Tibial nerve (tissue), 4 donors: Measurements from ENCODE around the gene HES3. TPM values are rescaled to one million over a fixed set of nuclear protein-coding genes. Genes with fewer than 3 reads are reported as not detected.

Experiments
- DNase-seq, 2 donors: peaks; one replicate each; pipeline ENCODE4 v3.0.0-alpha.2; 2019; ENCODE audit warnings: low spot score in 2 of 2
- H3K27ac ChIP-seq, 4 donors: fragments of 200-600 bp; sonication (generic) in 3 of 4; one replicate each; pipeline ENCODE4 v1.5.1; 2017 to 2019; ENCODE audit warnings: mild to moderate bottlenecking in 1 of 4
- H3K27me3 ChIP-seq, 2 donors: fragments of 200-600 bp; sonication (generic) in 1 of 2; one replicate each; pipeline versions ENCODE4 v1.5.1 to v1.6.0; 2017 to 2019
- H3K36me3 ChIP-seq, 3 donors: fragments of 200-600 bp; sonication (generic); one replicate each; pipeline ENCODE4 v1.5.1; 2018 to 2019
- H3K4me1 ChIP-seq, 4 donors: fragments of 200-600 bp; sonication (generic) in 3 of 4; one replicate each; pipeline ENCODE4 v1.5.1; 2017 to 2019
- H3K4me3 ChIP-seq, 4 donors: fragments of 200-600 bp; sonication (generic) in 3 of 4; one replicate each; pipeline ENCODE4 v1.5.1; 2017 to 2019; ENCODE audit warnings: mild to moderate bottlenecking in 1 of 4, moderate library complexity in 1 of 4
- H3K9me3 ChIP-seq, 4 donors: fragments of 200-600 bp; sonication (generic) in 3 of 4; one replicate each; pipeline ENCODE4 v1.5.1; 2017 to 2019
- CTCF ChIP-seq, 5 experiments: fragments of 200-600 bp in 3 of 5; fragments of 450-650 bp in 2 of 5; sonication (generic) in 3 of 5; IDR thresholded peaks; one replicate each; pipeline ENCODE4 v1.5.1; 2016 to 2019; ENCODE audit warnings: antibody characterized with exemption in 5 of 5, mild to moderate bottlenecking in 3 of 5, moderate library complexity in 2 of 5
- EP300 ChIP-seq, 2 donors: sonication (generic); formaldehyde crosslinking; IDR thresholded peaks; one replicate each; pipeline ENCODE4 v1.6.1; 2017; ENCODE audit warnings: antibody characterized with exemption in 2 of 2, mild to moderate bottlenecking in 1 of 2
- POLR2A ChIP-seq, 2 donors: fragments of 450-650 bp; IDR thresholded peaks; one replicate each; pipeline ENCODE4 v1.6.1; 2017; ENCODE audit warnings: antibody characterized with exemption in 2 of 2, mild to moderate bottlenecking in 2 of 2, moderate library complexity in 2 of 2
- WGBS, 2 donors: methylation state at CpG; one replicate each; pipeline ENCODE4 v1.1.5; 2018; 5-methylcytosine and 5-hydroxymethylcytosine counted together
- total RNA-seq, 4 donors: library from RNA; depleted of rRNA; stranded (reverse); fragments of >200 nt; gene quantifications; one replicate each; pipeline ENCODE4 v1.1.0, GENCODE V29; 2016

The HES3 gene
- total RNA-seq, 4 donors from 2014 or later, result not detected

GRCh38 chr1:6285336-6285735 lies 41.4 kb downstream of the HES3 start:
- no peaks in the 10 kb centered on the region for H3K27me3 ChIP-seq
- DNase-seq, result no peak
- no peak overlapping the region for H3K4me3 ChIP-seq
- TF ChIP-seq POLR2A (IDR thresholded peaks at IDR 0.05) (no peak), CTCF (IDR thresholded peaks at IDR 0.05) (no peak), EP300 (IDR thresholded peaks at IDR 0.05) (no peak)
- H3K36me3 ChIP-seq, result no peaks in the 10 kb centered on the region
- 85 to 96% methylated on average over 8 to 10 of the region's 11 CpGs for WGBS, 2 donors
- no peaks in the 10 kb centered on the region for H3K9me3 ChIP-seq
- H3K27ac ChIP-seq, result no peak overlapping the region
- H3K4me1 ChIP-seq, result peaks cover 0 to 17% (median 0%) of the 10 kb centered on the region in 4 donors

GRCh38 chr1:6286266-6286665 lies 42.3 kb downstream of the HES3 start:
- 92 to 98% methylated on average over 8 of the region's 8 CpGs for WGBS, 2 donors
- TF ChIP-seq POLR2A (IDR thresholded peaks at IDR 0.05) (no peak), EP300 (IDR thresholded peaks at IDR 0.05) (no peak), CTCF (IDR thresholded peaks at IDR 0.05) (no peak)
- no peak overlapping the region for H3K4me3 ChIP-seq
- no peak for DNase-seq
- no peaks in the 10 kb centered on the region for H3K36me3 ChIP-seq
- peaks cover 0 to 22% (median 0%) of the 10 kb centered on the region in 4 donors for H3K4me1 ChIP-seq
- no peak overlapping the region for H3K27ac ChIP-seq
- no peaks in the 10 kb centered on the region for H3K9me3 ChIP-seq
- no peaks in the 10 kb centered on the region for H3K27me3 ChIP-seq

- H3K27ac ChIP-seq, result no peak overlapping the region
- no peak overlapping the region for H3K4me3 ChIP-seq
Observed at GRCh38 chr1:6287029-6287428, 43.0 kb downstream of the HES3 start.

GRCh38 chr1:6287431-6287886 lies 43.5 kb downstream of the HES3 start:
- TF ChIP-seq CTCF (IDR thresholded peaks at IDR 0.05) (no peak), POLR2A (IDR thresholded peaks at IDR 0.05) (no peak), EP300 (IDR thresholded peaks at IDR 0.05) (no peak)
- Histone ChIP-seq H3K27ac (no peak overlapping the region), H3K36me3 (no peaks in the 10 kb centered on the region), H3K4me1 (peaks cover 0 to 32% (median 2%) of the 10 kb centered on the region in 4 donors), H3K9me3 (no peaks in the 10 kb centered on the region), H3K27me3 (no peaks in the 10 kb centered on the region), H3K4me3 (no peak overlapping the region)
- no peak for DNase-seq
- 62 to 70% methylated on average over 10 of the region's 10 CpGs for WGBS, 2 donors

More at GRCh38 chr1:6287029-6287428, 43.0 kb downstream of the HES3 start:
- no peaks in the 10 kb centered on the region for H3K9me3 ChIP-seq
- 91 to 92% methylated on average over 12 to 13 of the region's 13 CpGs for WGBS, 2 donors
- no peaks in the 10 kb centered on the region for H3K27me3 ChIP-seq
- no peak for TF ChIP-seq POLR2A (IDR thresholded peaks at IDR 0.05)
- TF ChIP-seq CTCF (IDR thresholded peaks at IDR 0.05), result no peak
- TF ChIP-seq EP300 (IDR thresholded peaks at IDR 0.05), result no peak
- peaks cover 0 to 29% (median under 1%) of the 10 kb centered on the region in 4 donors for H3K4me1 ChIP-seq
- DNase-seq, result no peak
- no peaks in the 10 kb centered on the region for H3K36me3 ChIP-seq

GRCh38 chr1:6288026-6288425 lies 44.0 kb downstream of the HES3 start:
- H3K9me3 ChIP-seq, result no peaks in the 10 kb centered on the region
- DNase-seq, result no peak
- H3K27ac ChIP-seq, result peak overlapping the region in 1 of 4 donors; percentile 30
- WGBS, 2 donors, result 87 to 93% methylated on average over 7 to 14 of the region's 14 CpGs
- H3K27me3 ChIP-seq, result no peaks in the 10 kb centered on the region
- no peak overlapping the region for H3K4me3 ChIP-seq
- TF ChIP-seq CTCF (IDR thresholded peaks at IDR 0.05) (no peak), EP300 (IDR thresholded peaks at IDR 0.05) (no peak), POLR2A (IDR thresholded peaks at IDR 0.05) (no peak)
- H3K36me3 ChIP-seq, result peaks cover 0 to 4% (median 0%) of the 10 kb centered on the region in 3 donors
- H3K4me1 ChIP-seq, result peaks cover 0 to 32% (median 2%) of the 10 kb centered on the region in 4 donors
